Osteocyte (in vitro differentiated cells): Measurements from ENCODE around the gene USP21. TPM values are rescaled to one million over a fixed set of nuclear protein-coding genes. Genes with fewer than 3 reads are reported as not detected.

Source experiments
- DNase-seq: peaks from one replicate; pipeline ENCODE4 v3.0.0; 2021; ENCODE audit warnings: mixed read lengths; ENCODE audit not compliant: unreplicated experiment; ENCODE audit errors: extremely low spot score
- H3K27ac Mint-ChIP-seq: one replicate; pipeline ENCODE4 v1.8.0; 2021; ENCODE audit warnings: mild to moderate bottlenecking, mixed read lengths; ENCODE audit not compliant: unreplicated experiment
- H3K27me3 Mint-ChIP-seq: one replicate; pipeline ENCODE4 v1.8.0; 2021; ENCODE audit warnings: mixed read lengths; ENCODE audit not compliant: unreplicated experiment
- H3K36me3 Mint-ChIP-seq: one replicate; pipeline ENCODE4 v1.8.0; 2021; ENCODE audit warnings: mixed read lengths; ENCODE audit not compliant: unreplicated experiment
- H3K4me1 Mint-ChIP-seq: one replicate; pipeline ENCODE4 v1.8.0; 2021; ENCODE audit warnings: mixed read lengths; ENCODE audit not compliant: unreplicated experiment
- H3K4me3 Mint-ChIP-seq: one replicate; pipeline ENCODE4 v1.8.0; 2021; ENCODE audit warnings: mild to moderate bottlenecking, moderate library complexity, mixed read lengths; ENCODE audit not compliant: unreplicated experiment
- H3K9me3 Mint-ChIP-seq: one replicate; pipeline ENCODE4 v1.8.0; 2021; ENCODE audit warnings: mixed read lengths; ENCODE audit not compliant: unreplicated experiment
- CTCF ChIP-seq: fragments of 200-600 bp; sonication (generic); IDR thresholded peaks from 2 replicates; pipeline ENCODE4 v1.5.0; 2021; ENCODE audit warnings: antibody characterized with exemption, mild to moderate bottlenecking, moderate library complexity
- total RNA-seq: library from RNA; stranded (reverse); gene quantifications from 2 replicates; pipeline ENCODE4 v1.2.1, GENCODE V29; 2021

Gene USP21
- total RNA-seq, 1 donor from 2014 or later = 27.5 TPM

DNA sequence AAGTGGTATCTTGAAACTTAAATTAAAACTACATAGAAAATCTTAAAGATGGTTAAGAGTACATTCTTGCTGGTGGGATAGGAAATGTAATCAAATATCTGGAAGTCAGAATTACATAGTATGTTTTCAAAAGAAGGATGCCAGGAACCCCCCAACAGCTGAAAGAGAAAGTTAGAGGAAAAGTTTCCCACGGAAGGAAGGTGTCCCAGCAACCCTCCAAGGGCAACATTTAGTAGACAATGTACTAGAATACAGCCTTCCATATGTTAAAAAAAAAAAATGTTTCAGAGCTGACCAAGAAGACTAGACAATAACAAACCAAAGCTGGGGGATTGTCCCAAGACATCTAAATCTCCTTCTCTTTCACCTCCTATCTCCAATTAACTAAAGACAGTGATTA is 29.0 kb upstream of the USP21 start:
- Mint-ChIP-seq H3K9me3 (no peaks in the 10 kb centered on the region), H3K36me3 (peaks cover 26% of the 10 kb centered on the region), H3K27me3 (no peaks in the 10 kb centered on the region), H3K4me3 (no peak overlapping the region), H3K4me1 (peaks cover 24% of the 10 kb centered on the region), H3K27ac (no peak overlapping the region)
- no peak for TF ChIP-seq CTCF
- DNase-seq = no peak

GRCh38 chr1:161131523-161132409 is 27.5 kb upstream of the USP21 start:
- no peak for DNase-seq
- no peak for TF ChIP-seq CTCF
- no peak overlapping the region for H3K27ac Mint-ChIP-seq
- H3K4me1 Mint-ChIP-seq = peaks cover 22% of the 10 kb centered on the region
- H3K4me3 Mint-ChIP-seq = no peak overlapping the region
- peaks cover 19% of the 10 kb centered on the region for H3K36me3 Mint-ChIP-seq
- no peaks in the 10 kb centered on the region for H3K9me3 Mint-ChIP-seq
- H3K27me3 Mint-ChIP-seq = no peaks in the 10 kb centered on the region

DNA sequence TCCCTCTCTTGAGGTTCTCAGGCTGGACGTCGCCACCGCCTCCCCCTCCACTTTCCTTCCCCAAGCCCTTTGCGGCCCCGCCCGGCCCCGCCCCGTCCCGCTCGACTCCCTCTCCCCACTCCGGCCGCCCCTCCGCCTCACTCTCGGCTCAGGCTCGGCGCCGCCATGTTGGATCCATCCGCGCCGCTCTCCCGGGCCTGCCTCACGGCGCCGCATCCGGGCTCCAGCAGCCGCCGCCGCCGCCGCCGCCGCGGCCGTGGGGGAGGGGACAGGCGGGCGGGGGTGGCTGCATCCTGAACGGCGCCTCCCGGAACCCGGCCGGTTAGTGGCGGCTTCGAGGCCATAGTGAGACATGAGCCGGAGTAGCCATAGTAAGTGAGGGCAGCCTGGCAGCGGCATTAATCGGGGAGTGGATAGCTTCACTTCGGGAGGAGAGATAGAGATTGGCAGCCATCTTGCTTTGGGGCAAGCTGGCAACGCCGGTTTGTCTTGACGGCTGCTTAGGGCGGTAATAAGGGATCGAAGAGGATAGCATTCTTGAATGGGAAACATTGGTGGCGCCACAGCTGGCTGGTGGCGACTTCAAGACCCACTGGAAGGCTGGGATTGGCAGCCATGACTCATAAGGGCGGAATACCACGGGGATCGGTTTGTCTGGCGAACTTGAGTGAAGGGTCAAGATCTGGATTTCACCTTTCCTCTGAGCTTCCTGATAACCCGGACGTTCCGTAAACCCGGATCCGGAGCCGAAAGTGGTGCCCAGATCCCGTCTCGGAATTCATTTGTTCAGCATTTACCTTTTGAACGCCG is 26.7 kb upstream of the USP21 start, which contains the start of gene DEDD:
TSS of gene DEDD (minus strand) at position 258 of the 810 bp plus-strand sequence. CDS start 8,205 bp downstream, outside the sequence.
- peaks cover 22% of the 10 kb centered on the region for H3K4me1 Mint-ChIP-seq
- no peaks in the 10 kb centered on the region for H3K27me3 Mint-ChIP-seq
- peak; percentile 21 for TF ChIP-seq CTCF
- peak; percentile 97 for DNase-seq
- no peaks in the 10 kb centered on the region for H3K9me3 Mint-ChIP-seq
- H3K36me3 Mint-ChIP-seq = peaks cover 14% of the 10 kb centered on the region
- no peak within 1 kb of the TSS for H3K4me3 Mint-ChIP-seq
- no peak within 1 kb of the TSS for H3K27ac Mint-ChIP-seq

GRCh38 chr1:161133220-161133740 is 26.0 kb upstream of the USP21 start:
- TF ChIP-seq CTCF = no peak
- Mint-ChIP-seq H3K9me3 (no peaks in the 10 kb centered on the region), H3K4me3 (no peak overlapping the region), H3K4me1 (peaks cover 22% of the 10 kb centered on the region), H3K36me3 (peaks cover 12% of the 10 kb centered on the region), H3K27me3 (no peaks in the 10 kb centered on the region), H3K27ac (no peak overlapping the region)
- no peak for DNase-seq
